SK-N-DZ (cell line): ENCODE results near the gene GRIN3B.

Experiments
- small RNA-seq, 2 experiments: library from RNA; depleted of rRNA; stranded (forward); fragments of <200 nt; gene quantifications; one replicate each; pipeline ENCODE3, GENCODE V24; 2014

GRIN3B gene

Small RNA genes within 50 kb of the gene (small RNA-seq; reads per million reads assigned to genes)
- 0.60 to 0.98 reads per million in 2 experiments for gene RNU6-2
